ENCODE data around the gene DOCK9. TPM values are rescaled to one million over a fixed set of nuclear protein-coding genes. Genes with fewer than 3 reads are reported as not detected.

The DOCK9 gene
- total RNA-seq, 1 experiment from 2014 or later = 4.5 TPM

- BruUV-seq (replicated peaks) = no TSS peak
- TF ChIP-seq EZH2 (IDR thresholded peaks at IDR 0.05; ENCODE audit: borderline replicate concordance, low read depth, low read length, poor library complexity, severe bottlenecking) (no peak), CTCF (conservative IDR thresholded peaks at IDR 0.05; ENCODE audit: low read depth, low read length) (no peak)
- CTCF ChIA-PET = no interaction called here
- POLR2A ChIA-PET (ENCODE audit: low non-redundant PET) = no interaction called here
- DNase-seq (ENCODE audit: low spot score) = no peak
- peaks cover 11% of the 10 kb centered on the region for H3K4me1 ChIP-seq (ENCODE audit: insufficient read depth, low read length, poor library complexity, severe bottlenecking)
- H3K9me3 ChIP-seq (ENCODE audit: low read depth, low read length, poor library complexity, severe bottlenecking) = no peaks in the 10 kb centered on the region
- no peaks in the 10 kb centered on the region for H3K27me3 ChIP-seq (replicated peaks; ENCODE audit: insufficient read depth, low read depth, low read length, poor library complexity)
- intact Hi-C loops (cut with micrococcal nuclease; ENCODE audit: unreplicated experiment) = no loop called here
- no peaks in the 10 kb centered on the region for H3K36me3 ChIP-seq (ENCODE audit: insufficient read depth, low read length, poor library complexity, severe bottlenecking)
- H3K27ac ChIP-seq (ENCODE audit: low read depth, low read length, poor library complexity, severe bottlenecking) = no peak overlapping the region
- no peak overlapping the region for H3K4me3 ChIP-seq (ENCODE audit: low read depth, low read length, poor library complexity, severe bottlenecking)
These were observed 17.0 kb downstream of the DOCK9 start for GRCh38 chr13:98960606-98961502.

- no TSS peak for BruUV-seq (replicated peaks)
- POLR2A ChIA-PET (ENCODE audit: low non-redundant PET) = no interaction called here
- TF ChIP-seq CTCF (conservative IDR thresholded peaks at IDR 0.05; ENCODE audit: low read depth, low read length) (no peak), EZH2 (IDR thresholded peaks at IDR 0.05; ENCODE audit: borderline replicate concordance, low read depth, low read length, poor library complexity, severe bottlenecking) (no peak)
These were observed 17.9 kb downstream of the DOCK9 start for GRCh38 chr13:98959786-98960605.

GRCh38 chr13:98959291-98959690 lies 18.6 kb downstream of the DOCK9 start:
- no peak for TF ChIP-seq EZH2 (IDR thresholded peaks at IDR 0.05; ENCODE audit: borderline replicate concordance, low read depth, low read length, poor library complexity, severe bottlenecking)
- TF ChIP-seq CTCF (conservative IDR thresholded peaks at IDR 0.05; ENCODE audit: low read depth, low read length) = no peak
- Histone ChIP-seq H3K27me3 (replicated peaks; ENCODE audit: insufficient read depth, low read depth, low read length, poor library complexity) (no peaks in the 10 kb centered on the region), H3K36me3 (ENCODE audit: insufficient read depth, low read length, poor library complexity, severe bottlenecking) (no peaks in the 10 kb centered on the region), H3K27ac (ENCODE audit: low read depth, low read length, poor library complexity, severe bottlenecking) (peak overlapping the region; percentile 40), H3K9me3 (ENCODE audit: low read depth, low read length, poor library complexity, severe bottlenecking) (no peaks in the 10 kb centered on the region), H3K4me3 (ENCODE audit: low read depth, low read length, poor library complexity, severe bottlenecking) (no peak overlapping the region), H3K4me1 (ENCODE audit: insufficient read depth, low read length, poor library complexity, severe bottlenecking) (peaks cover 11% of the 10 kb centered on the region)
- POLR2A ChIA-PET (ENCODE audit: low non-redundant PET) = no interaction called here
- CTCF ChIA-PET = no interaction called here
- intact Hi-C loops (cut with micrococcal nuclease; ENCODE audit: unreplicated experiment) = no loop called here
- no peak for DNase-seq (ENCODE audit: low spot score)
- BruUV-seq (replicated peaks) = no TSS peak

More at GRCh38 chr13:98959786-98960605, 17.9 kb downstream of the DOCK9 start:
- intact Hi-C loops (cut with micrococcal nuclease; ENCODE audit: unreplicated experiment) = no loop called here
- H3K4me1 ChIP-seq (ENCODE audit: insufficient read depth, low read length, poor library complexity, severe bottlenecking) = peaks cover 11% of the 10 kb centered on the region
- no peak overlapping the region for H3K4me3 ChIP-seq (ENCODE audit: low read depth, low read length, poor library complexity, severe bottlenecking)
- peak overlapping the region; percentile 40 for H3K27ac ChIP-seq (ENCODE audit: low read depth, low read length, poor library complexity, severe bottlenecking)
- DNase-seq (ENCODE audit: low spot score) = peak; percentile 49
- no peaks in the 10 kb centered on the region for H3K36me3 ChIP-seq (ENCODE audit: insufficient read depth, low read length, poor library complexity, severe bottlenecking)
- no peaks in the 10 kb centered on the region for H3K27me3 ChIP-seq (replicated peaks; ENCODE audit: insufficient read depth, low read depth, low read length, poor library complexity)
- CTCF ChIA-PET = no interaction called here
- H3K9me3 ChIP-seq (ENCODE audit: low read depth, low read length, poor library complexity, severe bottlenecking) = no peaks in the 10 kb centered on the region

Data from A673 (cell line).